Body of pancreas (tissue), 4 donors: ENCODE data around the gene C1QC.

Source experiments
- CTCF ChIP-seq, 7 experiments: fragments of 450-650 bp in 4 of 7; fragments of 200-600 bp in 3 of 7; sonication (generic) in 3 of 7; IDR thresholded peaks; one replicate each; pipeline ENCODE4 v1.5.1; 2016 to 2019; ENCODE audit warnings: antibody characterized with exemption in 7 of 7
- POLR2A ChIP-seq, 3 donors: fragments of 450-650 bp; IDR thresholded peaks; one replicate each; pipeline ENCODE4 v1.6.1; 2016; ENCODE audit warnings: antibody characterized with exemption in 3 of 3, mild to moderate bottlenecking in 2 of 3

- no peak for TF ChIP-seq POLR2A (IDR thresholded peaks at IDR 0.05)
- no peak for TF ChIP-seq CTCF (IDR thresholded peaks at IDR 0.05)
Observed at GRCh38 chr1:22606161-22606560, 37.3 kb upstream of the C1QC start.
